SKM-1 treated with dmso at 0.1 percent for 144 hours (cell line): Measurements from ENCODE around the gene ATG7.

Experiments
- DNase-seq: peaks from one replicate; lab custom pipeline; 2025; ENCODE audit not compliant: unreplicated experiment; lab: John Stamatoyannopoulos, UW

ATG7 gene

DNA sequence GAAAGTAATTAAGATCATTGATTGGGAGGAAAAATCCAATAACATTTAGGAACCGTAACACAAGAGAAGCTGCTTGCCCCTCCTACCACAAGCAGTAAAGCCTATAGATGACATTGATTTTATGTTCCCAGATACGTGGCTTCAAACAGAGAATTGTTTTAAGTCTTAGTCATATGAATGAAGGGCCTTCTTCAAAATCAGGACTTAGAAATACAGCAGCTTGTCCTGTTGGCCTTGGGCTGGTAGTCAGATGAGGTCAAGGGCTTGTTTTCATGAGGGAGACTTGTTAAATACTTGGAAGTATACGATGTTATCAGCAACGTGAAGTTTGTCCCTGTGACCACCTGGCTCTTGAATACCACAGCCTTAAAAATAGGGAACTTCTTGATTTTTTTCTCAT, 257.1 kb downstream of the ATG7 start:
- no peak for DNase-seq

DNA sequence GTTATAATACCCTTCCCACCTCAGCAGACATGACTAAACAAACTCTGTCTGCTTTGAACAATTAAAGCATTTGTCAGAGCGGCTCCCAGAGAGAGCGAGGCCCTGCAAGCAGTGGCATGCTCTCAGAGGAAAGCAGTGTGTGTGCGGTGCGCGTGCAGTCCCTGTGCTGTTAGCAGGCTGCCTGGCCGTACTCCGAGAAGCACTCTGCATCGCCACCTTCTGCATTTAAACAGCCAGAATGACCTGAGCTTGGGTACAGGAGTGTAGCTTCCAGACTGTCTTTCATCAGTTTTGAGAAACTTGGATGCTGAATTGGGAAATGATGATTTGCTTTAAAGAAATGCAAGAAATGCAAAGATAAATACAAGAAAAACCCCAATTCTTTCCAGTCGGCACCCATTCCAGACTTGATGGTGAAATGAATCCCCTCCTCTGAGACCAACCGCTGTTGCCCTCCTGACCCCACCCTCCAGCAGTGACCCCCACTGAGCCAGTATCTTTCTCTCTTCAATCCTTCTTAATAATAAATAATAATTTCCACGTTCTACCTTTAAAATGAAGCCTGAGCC, 258.0 kb downstream of the ATG7 start:
- no peak for DNase-seq

DNA sequence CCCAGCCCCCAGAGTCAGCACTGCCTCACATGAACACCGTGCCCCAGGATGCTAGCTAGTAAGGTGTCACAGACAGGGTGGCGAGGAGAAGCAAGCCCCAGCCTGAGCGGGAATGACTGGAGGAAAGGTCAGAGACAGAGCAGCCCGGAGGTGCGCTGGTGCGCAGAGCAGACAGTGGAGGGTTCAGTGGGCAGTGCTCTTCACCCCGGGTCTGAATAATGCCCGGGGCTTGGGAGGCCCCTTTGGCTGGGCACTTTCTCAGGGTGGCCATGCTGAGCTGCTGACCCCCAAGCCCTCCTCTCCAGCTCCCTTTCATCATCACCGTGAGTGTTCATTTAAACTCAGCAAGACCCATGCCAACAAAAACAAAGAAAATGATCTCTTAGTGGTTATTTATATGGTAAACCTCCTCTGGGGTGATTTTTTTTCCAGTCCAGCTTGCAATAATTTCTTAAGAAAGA, 260.8 kb downstream of the ATG7 start:
- no peak for DNase-seq

DNA sequence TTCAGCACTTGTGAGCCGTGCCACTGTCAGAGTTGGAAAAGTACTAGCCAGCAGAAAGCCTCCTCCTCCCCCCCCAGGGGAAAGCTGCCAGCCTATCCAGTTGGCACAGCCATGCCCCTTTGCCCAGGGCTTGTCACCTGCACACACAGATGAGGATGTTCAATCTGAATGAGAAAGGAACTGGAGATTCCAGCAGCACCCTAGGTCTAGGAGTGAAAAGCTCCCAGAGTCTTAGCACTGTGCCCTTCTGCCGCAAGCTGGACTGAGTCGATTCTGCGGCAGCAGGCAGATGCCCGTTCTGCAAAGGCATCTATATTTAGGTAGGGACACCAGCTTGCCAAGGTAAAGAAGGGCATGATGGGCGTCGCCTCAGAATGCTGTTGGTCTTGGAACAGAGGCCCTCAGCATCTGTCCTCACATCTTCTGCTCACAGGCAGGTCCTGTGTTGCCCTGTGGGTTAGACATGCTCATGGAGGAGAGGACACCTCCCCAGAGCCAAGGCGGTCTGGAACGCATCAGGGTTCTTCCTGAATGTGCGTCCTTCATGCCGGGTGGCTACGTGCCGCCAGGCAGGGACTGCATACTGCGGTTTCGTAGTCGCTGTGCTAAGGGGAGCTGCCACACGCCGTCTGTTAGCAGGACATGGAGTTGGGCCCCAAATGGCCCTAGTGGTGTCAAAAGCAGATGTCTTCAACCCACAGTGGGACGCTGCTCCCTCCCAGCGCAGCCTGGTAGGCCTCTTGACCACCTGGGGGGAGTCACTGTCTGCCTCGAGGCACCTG, 262.0 kb downstream of the ATG7 start:
- no peak for DNase-seq

DNA sequence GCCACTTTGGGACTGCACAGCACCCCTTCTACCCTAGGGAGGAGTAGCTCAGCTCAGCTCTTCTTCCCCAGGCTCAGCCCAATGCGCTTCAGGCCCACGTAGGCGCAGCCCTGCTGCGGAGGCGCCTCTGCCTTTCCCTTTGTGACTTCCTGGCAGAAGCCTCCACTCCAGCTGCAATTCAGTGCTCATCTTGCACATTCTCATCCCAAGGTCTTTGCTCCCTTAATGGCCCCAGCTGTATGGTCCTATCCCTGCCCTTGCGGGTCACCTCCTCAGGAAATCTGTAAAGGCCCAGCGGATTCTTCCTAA, 262.6 kb downstream of the ATG7 start:
- no peak for DNase-seq

DNA sequence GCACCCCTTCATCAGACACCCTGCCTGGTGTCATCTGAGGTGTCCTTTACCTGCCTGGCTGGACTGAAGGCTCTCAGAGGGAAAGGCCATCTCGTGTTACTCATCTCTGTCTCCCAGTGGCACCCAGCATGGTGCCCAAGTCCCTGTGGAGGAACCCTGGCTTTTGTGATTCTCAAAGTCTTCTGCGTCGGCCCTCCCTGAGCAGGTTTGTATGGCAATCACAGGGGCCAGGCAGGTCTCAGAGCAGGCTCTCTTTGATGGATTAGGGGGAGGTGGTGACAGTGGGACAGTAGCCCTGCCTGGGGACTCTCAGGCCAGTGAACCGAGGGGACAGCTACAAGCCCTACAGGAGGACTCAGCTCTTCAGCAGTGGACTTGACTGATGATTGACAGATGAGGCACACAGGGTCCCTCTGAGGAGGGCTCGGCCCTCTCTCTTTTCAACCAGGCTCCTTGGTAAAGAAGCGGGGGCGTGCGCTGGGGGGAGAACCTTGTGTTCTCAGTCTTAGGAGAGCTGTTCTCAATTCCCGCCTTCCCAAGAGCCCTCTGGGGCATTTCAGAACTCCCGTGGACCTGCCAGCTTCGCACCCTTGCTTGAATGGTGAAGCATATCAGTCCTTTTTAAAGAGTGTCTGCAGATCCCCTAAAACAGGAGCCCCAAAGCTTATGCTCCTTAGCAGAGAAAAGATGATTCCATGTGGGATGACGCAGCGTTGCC, 263.2 kb downstream of the ATG7 start:
- no peak for DNase-seq

DNA sequence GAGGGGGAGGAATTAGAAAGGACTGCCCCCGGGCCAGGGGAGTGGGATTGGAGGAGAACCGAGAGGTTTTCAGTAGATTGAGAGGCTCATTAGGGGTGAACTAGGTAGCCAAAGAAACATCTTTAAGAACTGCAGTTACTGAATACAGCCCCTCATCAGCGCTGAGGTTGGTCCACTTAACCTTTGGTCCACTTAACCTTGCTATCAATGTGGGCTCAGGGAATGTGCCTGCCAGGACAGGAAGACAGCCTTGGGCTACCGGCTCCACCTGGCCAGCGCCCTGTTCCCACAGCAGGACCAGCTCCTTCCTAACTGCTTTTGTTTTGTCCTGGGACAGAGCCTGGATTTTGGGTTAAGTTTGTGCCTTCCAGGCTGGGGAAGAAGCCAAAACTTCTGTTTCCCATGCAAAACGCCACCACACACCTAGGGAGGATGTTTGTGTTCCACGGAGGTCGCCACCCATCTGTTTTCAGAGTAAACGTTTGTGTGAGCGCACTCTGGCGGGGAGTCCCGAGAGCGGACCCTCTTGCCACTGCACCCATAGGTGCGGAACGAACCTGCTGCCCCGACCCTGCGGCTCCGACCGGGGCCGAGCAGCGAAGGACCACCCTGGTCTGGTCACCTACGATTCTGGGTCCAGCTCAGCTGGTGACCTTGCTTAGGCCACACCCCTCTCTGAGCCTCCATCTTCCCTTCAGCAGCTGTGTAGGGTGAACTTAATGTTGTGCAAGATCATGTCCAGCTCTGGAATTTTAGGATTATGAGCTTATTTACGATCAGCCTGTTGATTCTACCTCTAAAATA, 264.1 kb downstream of the ATG7 start:
- DNase-seq, result no peak

DNA sequence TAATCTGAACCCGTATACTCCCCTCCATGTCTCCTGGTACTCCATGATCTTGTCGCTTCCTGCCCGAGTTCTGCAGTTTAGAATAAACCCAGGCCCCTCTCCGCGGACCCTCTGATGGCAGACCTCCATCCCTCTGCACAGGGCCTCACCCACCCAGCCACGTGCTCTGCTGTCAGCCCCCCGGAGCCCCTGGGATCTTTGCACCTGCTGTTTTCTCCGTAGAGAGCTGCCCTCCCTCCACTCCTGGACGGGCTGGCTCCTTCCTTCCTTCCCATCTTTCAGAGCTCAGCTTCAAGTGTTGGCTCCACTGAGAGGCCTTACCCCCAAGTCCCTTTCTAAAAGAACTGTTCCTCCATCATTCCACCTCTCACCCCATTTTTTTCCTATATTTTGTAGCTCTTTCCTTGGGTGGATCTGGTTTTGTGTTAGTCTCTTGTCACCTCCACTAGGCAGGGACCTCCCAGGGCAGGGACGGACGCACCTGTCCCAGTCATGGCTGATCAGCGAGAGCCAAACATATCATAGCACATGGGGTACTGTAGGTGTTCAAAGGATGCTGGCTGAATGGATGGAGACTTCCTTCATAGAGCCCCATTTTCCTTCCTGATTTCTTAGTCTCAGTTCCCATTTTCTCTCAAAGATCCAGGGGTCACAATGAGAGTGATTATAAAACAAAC, 264.9 kb downstream of the ATG7 start:
- DNase-seq, result no peak

DNA sequence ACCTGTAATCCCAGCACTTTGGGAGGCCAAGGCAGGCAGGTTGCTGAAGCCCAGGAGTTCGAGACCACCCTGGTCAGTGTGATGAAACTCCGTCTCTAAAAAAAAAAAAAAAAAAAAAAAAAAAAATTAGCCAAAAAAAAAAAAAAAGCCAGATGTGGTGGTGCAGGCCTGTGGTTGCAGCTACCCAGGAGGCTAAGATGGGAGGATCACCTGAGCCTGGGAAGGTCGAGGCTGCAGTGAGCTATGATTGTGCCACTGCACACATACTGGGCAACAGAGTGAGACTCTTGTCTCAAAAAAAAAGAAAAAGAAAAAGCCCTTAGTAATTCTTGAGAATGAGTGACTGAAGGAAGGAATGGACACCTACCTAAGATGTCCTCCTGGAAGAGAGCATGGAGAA, 266.4 kb downstream of the ATG7 start:
- no peak for DNase-seq

DNA sequence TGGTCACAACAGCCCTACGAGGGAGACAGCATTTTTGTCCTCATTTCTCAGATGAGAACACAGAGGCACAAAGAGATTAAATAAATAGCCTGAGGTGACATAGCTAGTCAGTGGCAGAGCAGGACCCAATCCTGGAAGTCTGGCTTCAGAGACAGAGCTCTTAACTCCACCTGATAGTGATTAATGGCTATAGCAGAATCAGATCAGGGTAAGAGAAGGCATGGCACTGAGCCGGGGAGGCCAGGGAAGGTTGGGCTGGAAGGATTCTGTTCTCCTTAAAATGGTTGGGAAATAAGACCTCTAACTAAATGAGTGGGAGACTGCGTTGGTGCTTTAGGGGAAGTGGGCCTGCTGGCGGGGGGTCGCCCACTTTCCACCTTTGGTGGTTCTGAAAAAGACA, 267.0 kb downstream of the ATG7 start:
- no peak for DNase-seq

DNA sequence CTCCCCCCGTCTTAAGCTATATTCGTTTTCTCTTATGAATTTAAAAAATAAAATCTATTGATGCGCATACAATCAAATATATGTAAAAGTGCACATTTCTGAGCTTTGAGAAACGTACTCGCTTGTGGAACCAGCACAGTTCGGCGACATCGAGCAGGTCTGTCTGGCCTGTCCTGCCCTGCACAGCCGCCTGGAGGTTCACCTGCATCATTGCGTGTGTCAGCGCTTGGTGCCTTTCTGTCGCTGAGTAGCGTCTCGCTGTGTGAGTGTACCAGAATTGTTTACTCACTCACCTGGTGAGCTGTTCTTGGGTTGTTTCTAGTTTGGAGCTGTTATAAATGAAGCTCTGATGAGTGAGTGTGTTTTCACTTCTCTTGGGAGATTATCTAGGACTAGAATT, 267.5 kb downstream of the ATG7 start:
- no peak for DNase-seq

DNA sequence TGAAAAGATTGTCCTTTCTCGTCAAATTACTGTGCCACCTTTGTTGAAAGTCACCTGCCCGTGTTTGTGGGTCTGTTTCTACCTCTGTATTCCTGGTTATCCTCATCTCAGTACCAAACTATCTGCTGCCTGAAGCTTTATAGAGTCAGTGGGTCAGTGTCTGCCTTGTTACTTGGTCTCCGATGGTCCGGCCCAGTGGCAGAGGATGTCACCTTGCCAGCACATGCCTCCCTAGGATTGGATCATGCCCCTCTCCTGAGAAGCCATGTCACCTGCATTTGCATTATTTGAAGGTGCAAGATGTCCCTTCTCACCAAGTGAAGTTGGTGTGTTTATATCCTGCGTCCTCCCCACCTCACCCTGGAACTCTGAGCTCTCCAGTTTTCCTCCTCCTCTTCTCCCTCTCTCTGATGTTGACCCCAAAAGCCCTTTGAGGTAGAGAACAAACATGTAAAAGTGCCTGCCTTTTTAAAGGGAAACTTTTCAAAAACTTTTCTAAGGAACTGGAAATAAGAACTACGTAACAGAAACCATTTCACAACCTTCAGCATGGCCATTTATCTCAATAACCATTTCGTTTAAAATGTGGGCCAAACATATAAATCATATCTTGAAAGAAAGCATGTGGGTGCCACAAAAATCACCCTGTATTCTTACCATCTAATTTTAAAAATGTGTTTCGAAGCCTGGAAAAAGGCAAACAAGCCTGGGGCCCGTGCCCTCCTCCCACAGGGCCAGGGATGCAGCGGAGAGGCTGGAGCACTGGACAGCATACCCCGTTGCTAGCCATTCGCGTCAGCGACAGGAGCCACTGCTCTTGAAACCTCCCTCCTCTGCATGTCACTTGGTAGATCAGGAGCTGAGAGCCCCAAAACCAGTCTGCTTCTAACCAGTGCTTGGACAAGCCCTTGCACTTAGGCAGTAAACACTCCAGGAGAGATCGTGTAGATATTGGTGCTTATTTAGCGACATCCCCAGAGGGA, 269.4 kb downstream of the ATG7 start:
- no peak for DNase-seq

DNA sequence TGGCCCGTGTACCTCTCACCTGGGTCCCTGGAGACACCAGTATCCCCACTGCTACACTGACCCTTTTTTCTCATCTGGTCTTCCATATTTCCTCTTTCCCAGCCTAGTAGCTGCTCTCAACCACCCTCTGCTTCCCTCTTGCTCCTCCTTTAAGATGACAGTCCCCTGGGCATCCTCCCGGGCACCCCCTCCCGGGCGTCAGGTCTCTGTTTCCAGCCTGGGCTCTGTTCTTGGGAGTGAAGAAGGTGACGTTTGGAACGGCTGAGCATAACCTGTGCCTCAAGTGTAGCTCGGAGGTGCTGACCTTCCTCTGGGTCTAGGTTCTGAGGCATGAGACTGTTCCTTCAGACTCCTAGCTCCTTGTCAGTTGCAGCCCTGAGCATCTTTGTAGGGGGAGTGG, 270.4 kb downstream of the ATG7 start:
- DNase-seq, result no peak

DNA sequence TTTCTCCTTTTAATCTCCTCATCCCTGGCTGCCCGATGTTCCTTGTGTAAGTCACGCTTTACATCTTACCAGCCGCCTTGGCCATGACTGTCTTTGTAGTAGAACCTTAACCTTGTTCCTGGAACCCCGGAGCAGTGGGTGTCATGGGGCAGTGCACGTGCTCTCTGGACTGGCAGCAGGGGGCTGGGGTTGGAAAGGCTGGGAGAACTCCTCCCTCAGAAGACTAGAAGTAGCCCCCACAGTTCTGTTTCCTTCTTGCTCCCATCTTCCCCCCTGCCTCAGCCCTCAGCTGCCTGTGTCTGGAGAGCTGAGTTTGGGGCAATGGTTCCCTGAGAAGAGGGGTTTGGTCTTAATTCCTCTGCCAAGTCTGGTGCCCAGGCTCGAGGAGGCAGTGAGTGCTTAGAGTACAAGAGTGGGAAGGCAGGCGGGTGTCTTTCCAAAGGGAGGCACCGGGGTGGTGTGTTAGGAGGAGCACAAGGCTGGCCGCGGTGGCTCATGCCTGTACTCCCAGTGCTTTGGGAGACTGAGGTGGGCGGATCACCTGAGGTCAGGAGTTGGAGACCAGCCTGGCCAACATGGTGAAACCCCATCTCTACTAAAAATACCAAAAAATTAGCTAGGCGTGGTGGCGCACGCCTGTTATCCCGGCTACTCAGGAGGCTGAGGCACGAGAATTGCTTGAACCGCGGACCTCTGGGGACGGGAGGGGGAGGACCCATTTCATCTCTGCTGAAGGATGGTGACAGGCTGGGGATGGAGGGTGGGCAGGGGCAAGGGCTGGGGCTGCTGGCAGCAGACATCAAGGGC, 271.1 kb downstream of the ATG7 start:
- DNase-seq, result no peak

DNA sequence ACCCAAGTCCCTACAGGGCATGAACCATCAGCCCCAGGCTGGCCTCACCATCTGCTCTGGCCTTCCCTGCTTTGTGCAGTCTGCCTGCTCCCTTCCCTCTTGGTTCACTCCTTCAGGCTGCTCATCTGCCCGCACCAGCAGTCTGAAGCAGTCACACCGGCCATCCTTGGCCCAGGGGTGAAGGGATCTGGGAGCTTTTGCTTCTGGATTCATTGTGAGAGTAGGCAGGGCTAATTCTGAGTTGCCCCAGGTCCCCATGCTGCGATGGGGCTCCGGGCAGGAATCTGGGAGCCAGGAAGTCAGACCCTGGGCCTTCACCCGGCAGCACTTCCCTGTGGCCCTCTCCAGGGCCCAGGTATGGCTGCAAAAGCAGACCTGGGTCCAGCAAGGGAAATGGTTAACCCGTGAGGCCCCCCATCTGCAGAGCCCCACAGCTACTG, 271.8 kb downstream of the ATG7 start:
- no peak for DNase-seq

DNA sequence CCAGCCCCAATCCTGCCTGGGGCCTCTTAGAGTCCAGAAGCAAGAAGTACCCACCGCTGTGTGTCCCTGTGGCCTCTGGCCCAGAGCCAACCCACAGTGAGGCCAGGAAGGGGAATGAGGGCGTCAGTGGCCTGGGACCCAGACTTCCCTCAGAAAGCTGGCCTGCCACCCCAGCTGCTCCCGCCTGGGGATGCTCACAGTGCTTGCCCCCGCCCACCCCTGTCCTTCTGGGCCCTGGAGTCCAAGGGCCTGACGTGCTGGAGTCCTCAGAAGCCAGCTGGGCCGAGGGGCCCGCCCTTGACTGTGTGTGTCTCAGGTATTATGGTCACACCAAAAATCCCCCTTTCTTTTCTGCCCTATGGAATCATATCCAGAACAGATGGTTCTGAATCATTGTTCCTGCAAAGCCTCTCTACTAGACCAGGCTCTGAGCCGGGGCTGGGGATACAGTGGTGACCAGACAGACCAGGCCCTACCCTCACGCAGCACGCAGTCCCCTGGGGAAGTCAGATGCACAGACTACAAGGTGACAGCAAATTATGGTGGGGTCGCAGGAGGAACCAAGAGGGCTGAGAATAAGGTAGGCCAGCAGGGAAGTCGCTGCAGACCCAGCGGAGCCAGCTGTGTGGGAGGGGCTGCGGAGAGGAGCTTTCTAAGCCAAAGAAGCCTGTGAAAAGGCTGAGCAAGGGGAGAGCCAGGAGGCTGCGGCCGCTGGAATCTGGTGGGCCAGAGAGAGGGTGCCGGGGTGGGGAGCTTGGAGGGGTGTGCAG, 272.4 kb downstream of the ATG7 start:
- peak; percentile 48 for DNase-seq

DNA sequence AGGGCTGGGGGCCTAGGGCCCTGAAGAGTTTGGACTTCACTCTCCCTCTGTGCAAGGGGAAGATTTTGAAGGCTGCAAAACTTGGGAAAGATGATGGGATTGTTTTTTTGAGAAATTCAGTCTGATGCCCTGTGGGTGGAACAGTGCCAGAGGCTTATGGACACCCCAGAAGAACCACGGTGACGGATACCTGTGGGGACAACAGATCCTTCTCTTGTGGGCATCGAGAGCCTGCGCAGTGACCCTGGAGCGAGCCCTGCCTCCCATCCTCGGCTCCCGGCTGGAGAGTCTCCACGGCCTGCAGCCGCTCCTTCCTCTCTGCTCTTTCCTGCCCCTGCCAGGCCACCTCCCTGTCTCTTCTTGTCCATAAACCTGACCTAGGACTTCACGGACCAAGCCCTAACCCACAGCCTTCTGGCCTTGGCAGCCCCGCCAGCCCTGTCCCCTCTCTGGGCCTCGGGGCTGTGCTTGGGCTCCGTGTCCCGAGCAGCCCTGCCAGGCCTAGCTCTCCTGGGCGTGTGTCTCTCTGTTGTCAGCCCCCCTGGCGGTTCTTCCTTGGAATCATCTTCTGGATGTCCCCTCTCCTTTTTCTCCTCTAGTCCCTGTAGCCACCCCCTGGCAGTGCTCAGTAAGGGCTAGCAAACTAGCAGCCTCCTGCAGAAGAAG, 273.1 kb downstream of the ATG7 start:
- no peak for DNase-seq
